Heart left ventricle (tissue), 16 donors: ENCODE data around the gene CCDC8. TPM values are rescaled to one million over a fixed set of nuclear protein-coding genes. Genes with fewer than 3 reads are reported as not detected.

Source experiments
- ATAC-seq, 4 donors: fragments of 200-7000 bp; cut with Tn5 transposase; one replicate each; pipeline ENCODE4 v1.9.1; 2020 to 2022; ENCODE audit warnings: moderate library complexity in 4 of 4, mild to moderate bottlenecking in 3 of 4, moderate number of reproducible peaks in 1 of 4
- DNase-seq, 5 donors: peaks; one replicate each; pipeline ENCODE4 v3.0.0-alpha.2; 2020
- H3K27ac ChIP-seq, 12 donors: fragments of 200-600 bp; sonication (generic) in 4 of 12; one replicate each; pipeline versions ENCODE4 v1.5.0 to v1.8.0; 2016 to 2022; ENCODE audit warnings: mild to moderate bottlenecking in 2 of 12
- H3K27me3 ChIP-seq, 9 donors: fragments of 200-600 bp; sonication (generic) in 2 of 9; one replicate each; pipeline versions ENCODE4 v1.5.1 to v1.8.0; 2016 to 2022; ENCODE audit warnings: mild to moderate bottlenecking in 3 of 9
- H3K36me3 ChIP-seq, 9 donors: fragments of 200-600 bp; sonication (generic) in 2 of 9; one replicate each; pipeline versions ENCODE4 v1.5.0 to v1.8.0; 2018 to 2022; ENCODE audit warnings: mild to moderate bottlenecking in 2 of 9
- H3K4me1 ChIP-seq, 12 donors: fragments of 200-600 bp; sonication (generic) in 4 of 12; one replicate each; pipeline versions ENCODE4 v1.5.0 to v1.8.0; 2016 to 2022; ENCODE audit warnings: mild to moderate bottlenecking in 3 of 12
- H3K4me3 ChIP-seq, 12 donors: fragments of 200-600 bp; sonication (generic) in 4 of 12; one replicate each; pipeline versions ENCODE4 v1.5.0 to v1.8.0; 2017 to 2022; ENCODE audit warnings: mild to moderate bottlenecking in 9 of 12, moderate library complexity in 4 of 12
- H3K9me3 ChIP-seq, 12 donors: fragments of 200-600 bp; sonication (generic) in 4 of 12; one replicate each; pipeline versions ENCODE4 v1.5.0 to v1.8.0; 2016 to 2022; ENCODE audit warnings: mild to moderate bottlenecking in 1 of 12
- CTCF ChIP-seq, 12 donors: fragments of 200-600 bp; sonication (generic) in 4 of 12; IDR thresholded peaks; one replicate each; pipeline versions ENCODE4 v1.5.0 to v1.8.0; 2018 to 2022; ENCODE audit warnings: antibody characterized with exemption in 12 of 12, mild to moderate bottlenecking in 5 of 12
- POLR2A ChIP-seq, 2 donors: fragments of 450-650 bp; IDR thresholded peaks; one replicate each; pipeline ENCODE4 v1.6.1; 2017; ENCODE audit warnings: antibody characterized with exemption in 2 of 2, mild to moderate bottlenecking in 2 of 2, moderate library complexity in 2 of 2
- WGBS, 4 donors: extraction: QIAGEN DNeasy Blood & Tissue Kit in 2 of 4; methylation state at CpG; one replicate each; pipeline versions ENCODE4 v1.1.5 to v1.1.7; 2013 to 2018; 5-methylcytosine and 5-hydroxymethylcytosine counted together
- intact Hi-C, 10 donors: fragments of 100-400 bp; cut with DNase I; formaldehyde crosslinking; loops; one replicate each; pipeline versions ENCODE4 v1.11.1 to v1.14.2; 2022
- polyA plus RNA-seq, 2 donors: library from polyadenylated mRNA; stranded (reverse); fragments of 200-250 nt; gene quantifications; one replicate each; pipeline ENCODE4 v1.2.3, GENCODE V29; 2013
- total RNA-seq, 9 donors: library from RNA; depleted of rRNA in 2 of 9; stranded (reverse); fragments of >200 nt in 2 of 9; fragmentation: NEBNext Ultra II Directional in 3 of 9; extraction: Animal tissue kit (Norgen Biotek cat#: 25700) in 3 of 9; gene quantifications; one replicate each; pipeline versions ENCODE4 v1.1.0 to v1.2.4, GENCODE V29; 2016 to 2023
- donor health status: ischemic (EF 13 %, LVEDD 7.1; RV severe dilation, severe dysfunction).
- donor health status: healthy with polysubstance abuse.
- donor health status: DM: no; HTN: yes; CAD: no.
- donor health status: DM: no; HTN: no; CAD: no.
- donor health status: ischemic (EF 25% LVEDD 6.9; RV normal size, moderate dysfunction).
- donor health status: ischemic (EF 25% LVEDD 5.7; RV mildly dilated, moderate dysfunction).
- donor health status: healthy.
- donor health status: DM: yes; HTN: yes; CAD: no.
- donor health status: ischemic (EF 35%, LVEDD 5.7; RV mildly dilated, moderate dysfunction).
- donor health status: nonischemic (EF 11% LVEDD 7.7; RV severe dilation, severe dysfunction).
- donor health status: DM: yes; HTN: yes; CAD: no.
- donor health status: PGD.
- donor health status: ischemic (EF 29% LVEDD 5.4; RV normal size, mild dysfunction).
- donor health status: nonischemic (EF 23%, LVEDD 6.1; RV moderate dilation, normal function).

CCDC8 gene
- total and polyA plus RNA-seq, 11 donors = 13.6 to 30.6 (median 23.9) TPM

GRCh38 chr19:46388311-46389095, 24.9 kb downstream of the CCDC8 start:
- DNase-seq (peak in 1 of 5 donors; percentile 41), ATAC-seq (no peak)
- WGBS, 4 donors = 90 to 94% (median 91%) methylated on average over 15 to 25 of the region's 25 CpGs
- no peak for TF ChIP-seq CTCF (IDR thresholded peaks at IDR 0.05)
- no peak for TF ChIP-seq POLR2A (IDR thresholded peaks at IDR 0.05)
- Histone ChIP-seq H3K9me3 (no peaks in the 10 kb centered on the region), H3K27ac (no peak overlapping the region), H3K4me1 (peaks cover 0 to 16% (median 6%) of the 10 kb centered on the region in 12 donors), H3K4me3 (no peak overlapping the region), H3K27me3 (no peaks in the 10 kb centered on the region), H3K36me3 (peaks cover 0 to 80% (median 73%) of the 10 kb centered on the region in 9 donors)
- intact Hi-C loops = no loop called here

- intact Hi-C loops = no loop called here
- Histone ChIP-seq H3K9me3 (no peaks in the 10 kb centered on the region), H3K36me3 (peaks cover 0 to 87% (median 75%) of the 10 kb centered on the region in 9 donors), H3K4me1 (peaks cover 0 to 20% (median 6%) of the 10 kb centered on the region in 12 donors), H3K27me3 (no peaks in the 10 kb centered on the region), H3K27ac (no peak overlapping the region), H3K4me3 (no peak overlapping the region)
- DNase-seq = no peak
- TF ChIP-seq CTCF (IDR thresholded peaks at IDR 0.05) = no peak
- no peak for TF ChIP-seq POLR2A (IDR thresholded peaks at IDR 0.05)
- no peak for ATAC-seq
- 93 to 97% (median 95%) methylated on average over 10 of the region's 10 CpGs for WGBS, 4 donors
Observed at GRCh38 chr19:46387713-46388130, 25.6 kb downstream of the CCDC8 start.

DNA sequence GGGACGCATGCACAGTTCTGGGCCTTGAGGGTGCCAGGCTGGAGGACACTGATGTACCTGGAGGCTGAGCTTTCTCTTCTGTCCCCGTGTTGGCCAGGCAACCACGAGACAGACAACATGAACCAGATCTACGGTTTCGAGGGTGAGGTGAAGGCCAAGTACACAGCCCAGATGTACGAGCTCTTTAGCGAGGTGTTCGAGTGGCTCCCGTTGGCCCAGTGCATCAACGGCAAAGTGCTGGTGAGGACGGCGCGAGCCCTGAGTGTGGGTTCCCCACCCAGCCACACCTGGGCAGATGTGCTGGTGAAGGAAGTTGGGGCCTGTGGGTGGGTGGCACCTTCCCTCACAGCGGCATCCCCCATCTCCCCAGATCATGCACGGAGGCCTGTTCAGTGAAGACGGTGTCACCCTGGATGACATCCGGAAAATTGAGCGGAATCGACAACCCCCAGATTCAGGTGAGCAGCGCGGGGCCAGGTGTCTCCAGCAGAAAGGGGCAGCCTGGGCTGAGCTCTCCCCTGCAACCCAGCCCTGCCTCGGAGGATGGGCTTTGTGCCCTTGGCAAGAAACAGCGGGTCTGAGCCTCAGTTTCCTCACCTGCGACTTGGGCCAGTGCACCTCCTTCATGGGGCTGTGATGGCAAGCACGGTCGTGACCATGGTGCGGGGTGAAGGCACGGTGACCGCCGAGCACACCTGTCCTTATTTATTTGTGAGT, 26.2 kb downstream of the CCDC8 start:
- peak in 1 of 5 donors; percentile 41 for DNase-seq
- intact Hi-C loops = no loop called here
- Histone ChIP-seq H3K27ac (no peak overlapping the region), H3K27me3 (no peaks in the 10 kb centered on the region), H3K4me1 (peaks cover 0 to 20% (median 6%) of the 10 kb centered on the region in 12 donors), H3K9me3 (no peaks in the 10 kb centered on the region), H3K36me3 (peaks cover 0 to 88% (median 79%) of the 10 kb centered on the region in 9 donors), H3K4me3 (no peak overlapping the region)
- no peak for ATAC-seq
- TF ChIP-seq CTCF (IDR thresholded peaks at IDR 0.05) = no peak
- TF ChIP-seq POLR2A (IDR thresholded peaks at IDR 0.05) = no peak
- 94 to 96% (median 95%) methylated on average over 24 to 30 of the region's 30 CpGs for WGBS, 4 donors

GRCh38 chr19:46386151-46386550, 27.2 kb downstream of the CCDC8 start:
- WGBS, 4 donors = 92 to 95% (median 94%) methylated on average over 9 to 10 of the region's 10 CpGs
- DNase-seq (no peak), ATAC-seq (no peak)
- Histone ChIP-seq H3K4me3 (no peak overlapping the region), H3K27me3 (no peaks in the 10 kb centered on the region), H3K36me3 (peaks cover 0 to 93% (median 79%) of the 10 kb centered on the region in 9 donors), H3K4me1 (peaks cover 0 to 20% (median 6%) of the 10 kb centered on the region in 12 donors), H3K27ac (no peak overlapping the region), H3K9me3 (no peaks in the 10 kb centered on the region)
- intact Hi-C loops = no loop called here
- no peak for TF ChIP-seq CTCF (IDR thresholded peaks at IDR 0.05)
- TF ChIP-seq POLR2A (IDR thresholded peaks at IDR 0.05) = no peak
